Caco-2 (cell line): ENCODE data around the gene TMEM151A. TPM values are rescaled to one million over a fixed set of nuclear protein-coding genes. Genes with fewer than 3 reads are reported as not detected.

Experiments
- BruUV-seq: library from RNA; stranded (reverse); fragments of 400-500 nt; replicated peaks from 2 replicates; lab custom pipeline; 2021; lab: Mats Ljungman, UMichigan
- CTCF ChIA-PET: fragments of 300-600 bp; sonication (Branson Sonifier 250); formaldehyde crosslinking; loops from one replicate; lab custom pipeline; 2022; ENCODE audit warnings: antibody characterized with exemption; lab: Charles Lee
- POLR2A ChIA-PET: fragments of 300-600 bp; sonication (Branson Sonifier 250); formaldehyde crosslinking; loops from one replicate; lab custom pipeline; 2022; ENCODE audit warnings: antibody characterized with exemption; lab: Charles Lee
- DNase-seq, 2 experiments: peaks; one replicate each; pipeline versions ENCODE4 v3.0.0 to v3.0.0-alpha.2; 2020 to 2022
- H3K27me3 ChIP-seq: replicated peaks from 2 replicates; pipeline ENCODE4 v1.6.0; 2011; ENCODE audit warnings: low read length; ENCODE audit not compliant: control insufficient read depth, insufficient read depth
- H3K36me3 ChIP-seq: 2 replicates; pipeline ENCODE4 v1.5.1; 2011; ENCODE audit warnings: low read length; ENCODE audit not compliant: control insufficient read depth, insufficient read depth
- H3K4me1 ChIP-seq: fragments of 250-450 bp; sonication (Bioruptor Pico); 2 replicates; pipeline ENCODE4 v1.5.1; 2020; ENCODE audit warnings: mild to moderate bottlenecking
- H3K4me3 ChIP-seq: 2 replicates; pipeline ENCODE4 v1.5.1; 2011; ENCODE audit warnings: low read depth, mild to moderate bottlenecking, control low read depth, low read length
- H3K9me3 ChIP-seq: fragments of 250-450 bp; sonication (Bioruptor Pico); 2 replicates; pipeline ENCODE4 v1.5.1; 2020; ENCODE audit warnings: mild to moderate bottlenecking, moderate library complexity
- H3K27ac Mint-ChIP-seq: one replicate; pipeline ENCODE4 v1.8.0; 2022; ENCODE audit warnings: mixed read lengths; ENCODE audit not compliant: unreplicated experiment
- H3K27me3 Mint-ChIP-seq: one replicate; pipeline ENCODE4 v1.8.0; 2022; ENCODE audit warnings: mixed read lengths; ENCODE audit not compliant: insufficient read depth, unreplicated experiment
- H3K36me3 Mint-ChIP-seq: one replicate; pipeline ENCODE4 v1.8.0; 2022; ENCODE audit warnings: mild to moderate bottlenecking, mixed read lengths; ENCODE audit not compliant: insufficient read depth, unreplicated experiment
- H3K4me1 Mint-ChIP-seq: one replicate; pipeline ENCODE4 v1.8.0; 2022; ENCODE audit warnings: low read depth, mixed read lengths; ENCODE audit not compliant: unreplicated experiment
- H3K4me3 Mint-ChIP-seq: one replicate; pipeline ENCODE4 v1.8.0; 2022; ENCODE audit warnings: mild to moderate bottlenecking, moderate library complexity, mixed read lengths; ENCODE audit not compliant: unreplicated experiment
- H3K9me3 Mint-ChIP-seq: one replicate; pipeline ENCODE4 v1.8.0; 2022; ENCODE audit warnings: mixed read lengths; ENCODE audit not compliant: unreplicated experiment
- CTCF ChIP-seq, 2 experiments: fragments of 200-600 bp in 1 of 2; IDR thresholded peaks; 1 replicate in 1 of 2; 2 replicates in 1 of 2; pipeline versions ENCODE4 v1.5.1 to v1.8.0; 2011 to 2022; ENCODE audit warnings: antibody characterized with exemption in 1 of 2, control low read depth in 1 of 2, inconsistent platforms in 1 of 2, low read depth in 1 of 2, low read length in 1 of 2, mild to moderate bottlenecking in 1 of 2, moderate library complexity in 1 of 2; ENCODE audit not compliant: insufficient read depth in 1 of 2, severe bottlenecking in 1 of 2, unreplicated experiment in 1 of 2
- intact Hi-C: fragments of 100-400 bp; cut with micrococcal nuclease; formaldehyde crosslinking; loops from one replicate; pipeline ENCODE4 v1.10.0; 2022; ENCODE audit not compliant: unreplicated experiment
- total RNA-seq: library from RNA; stranded (reverse); gene quantifications from 2 replicates; pipeline ENCODE4 v1.2.3, GENCODE V29; 2022

Gene TMEM151A
- total RNA-seq, 1 experiment from 2014 or later: 0.68 TPM

- CTCF ChIA-PET: interaction anchor here (0.7 to 3.4 kb wide), 5 partner anchors 8 to 54 kb away, joined by 3 to 90 read pairs (median 7); partner anchors contain the start of gene YIF1A
- no peak for TF ChIP-seq CTCF (IDR thresholded peaks at IDR 0.05; ENCODE audit: insufficient read depth in 1 of 2, low read depth in 1 of 2, low read length in 1 of 2, severe bottlenecking in 1 of 2, unreplicated experiment in 1 of 2)
- Histone ChIP-seq H3K4me3 (peak overlapping the region; percentile 69), H3K27me3 (no peaks in the 10 kb centered on the region), H3K9me3 (no peaks in the 10 kb centered on the region), H3K36me3 (no peaks in the 10 kb centered on the region), H3K4me1 (peaks cover 10% of the 10 kb centered on the region)
- POLR2A ChIA-PET: interaction anchor here (1.5 kb wide), 1 partner anchor 23 kb away, joined by 26 read pairs; no protein-coding TSS in a partner anchor
- Mint-ChIP-seq H3K27me3 (no peaks in the 10 kb centered on the region), H3K4me3 (peak overlapping the region; percentile 94), H3K4me1 (peaks cover 7% of the 10 kb centered on the region), H3K9me3 (no peaks in the 10 kb centered on the region), H3K27ac (peak overlapping the region; percentile 87), H3K36me3 (peaks cover 21% of the 10 kb centered on the region)
- BruUV-seq: no TSS peak
- no peak for DNase-seq
- intact Hi-C loops: no loop called here
Observed at GRCh38 chr11:66334605-66335442, 43.1 kb downstream of the TMEM151A start.

GRCh38 chr11:66335531-66336233 is 44.0 kb downstream of the TMEM151A start:
- Histone ChIP-seq H3K4me3 (peak overlapping the region; percentile 69), H3K36me3 (no peaks in the 10 kb centered on the region), H3K27me3 (no peaks in the 10 kb centered on the region), H3K4me1 (peaks cover 10% of the 10 kb centered on the region), H3K9me3 (no peaks in the 10 kb centered on the region)
- BruUV-seq: no TSS peak
- peaks cover 7% of the 10 kb centered on the region for H3K4me1 Mint-ChIP-seq
- ChIA-PET POLR2A (interaction anchor here (0.8 to 1.5 kb wide), 2 partner anchors 23 to 46 kb away, joined by 7 to 26 read pairs; partner anchors contain the start of gene YIF1A), CTCF (interaction anchor here (0.6 to 3.4 kb wide), 12 partner anchors 9 to 103 kb away, joined by 3 to 90 read pairs (median 6); partner anchors contain the start of genes BRMS1, MRPL11 and YIF1A)
- H3K9me3 Mint-ChIP-seq: no peaks in the 10 kb centered on the region
- peaks cover 21% of the 10 kb centered on the region for H3K36me3 Mint-ChIP-seq
- no peak for TF ChIP-seq CTCF (IDR thresholded peaks at IDR 0.05; ENCODE audit: insufficient read depth in 1 of 2, low read depth in 1 of 2, low read length in 1 of 2, severe bottlenecking in 1 of 2, unreplicated experiment in 1 of 2)
- H3K27ac Mint-ChIP-seq: peak overlapping the region; percentile 91
- H3K4me3 Mint-ChIP-seq: peak overlapping the region; percentile 94
- peak in 1 of 2 experiments; percentile 37 for DNase-seq
- intact Hi-C loops: loop anchor here (1.0 kb wide), 3 partner anchors 7 to 46 kb away; partner anchors contain the start of gene YIF1A
- no peaks in the 10 kb centered on the region for H3K27me3 Mint-ChIP-seq
